ENCODE measurements around the gene ILF3.

GRCh38 chr19:10670876-10671804 is 17.0 kb downstream of the ILF3 start:
- TF ChIP-seq, protein P1, sequence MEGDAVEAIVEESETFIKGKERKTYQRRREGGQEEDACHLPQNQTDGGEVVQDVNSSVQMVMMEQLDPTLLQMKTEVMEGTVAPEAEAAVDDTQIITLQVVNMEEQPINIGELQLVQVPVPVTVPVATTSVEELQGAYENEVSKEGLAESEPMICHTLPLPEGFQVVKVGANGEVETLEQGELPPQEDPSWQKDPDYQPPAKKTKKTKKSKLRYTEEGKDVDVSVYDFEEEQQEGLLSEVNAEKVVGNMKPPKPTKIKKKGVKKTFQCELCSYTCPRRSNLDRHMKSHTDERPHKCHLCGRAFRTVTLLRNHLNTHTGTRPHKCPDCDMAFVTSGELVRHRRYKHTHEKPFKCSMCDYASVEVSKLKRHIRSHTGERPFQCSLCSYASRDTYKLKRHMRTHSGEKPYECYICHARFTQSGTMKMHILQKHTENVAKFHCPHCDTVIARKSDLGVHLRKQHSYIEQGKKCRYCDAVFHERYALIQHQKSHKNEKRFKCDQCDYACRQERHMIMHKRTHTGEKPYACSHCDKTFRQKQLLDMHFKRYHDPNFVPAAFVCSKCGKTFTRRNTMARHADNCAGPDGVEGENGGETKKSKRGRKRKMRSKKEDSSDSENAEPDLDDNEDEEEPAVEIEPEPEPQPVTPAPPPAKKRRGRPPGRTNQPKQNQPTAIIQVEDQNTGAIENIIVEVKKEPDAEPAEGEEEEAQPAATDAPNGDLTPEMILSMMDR (IDR thresholded peaks at IDR 0.05): no peak
- no peak for TF ChIP-seq POLR2A (IDR thresholded peaks at IDR 0.05)
